NCI-H748 treated with DMSO at 0.1 percent for 48 hours (cell line): Measurements from ENCODE around the gene PRR23E.

Experiments
- DNase-seq: peaks from one replicate; lab custom pipeline; 2025; lab: John Stamatoyannopoulos, UW

The PRR23E gene

DNA sequence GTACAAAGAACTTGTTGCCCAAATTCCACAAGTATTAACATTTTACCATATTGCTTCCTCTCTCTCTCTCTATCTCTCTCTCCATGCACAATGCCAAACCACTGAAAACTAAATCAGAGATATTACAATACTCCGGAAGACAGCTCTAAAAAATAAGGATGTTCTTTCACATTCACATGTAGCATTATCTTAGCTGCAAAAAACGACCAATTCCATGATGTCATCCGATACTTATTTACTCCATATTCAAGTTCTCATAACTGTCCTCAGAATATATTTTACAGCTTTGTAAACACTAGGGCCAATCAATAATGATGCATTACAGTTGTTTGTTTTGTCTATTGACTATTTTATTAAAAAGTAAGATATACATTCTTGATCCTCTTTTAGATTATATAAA is 7.7 kb upstream of the PRR23E start:
- DNase-seq = no peak

DNA sequence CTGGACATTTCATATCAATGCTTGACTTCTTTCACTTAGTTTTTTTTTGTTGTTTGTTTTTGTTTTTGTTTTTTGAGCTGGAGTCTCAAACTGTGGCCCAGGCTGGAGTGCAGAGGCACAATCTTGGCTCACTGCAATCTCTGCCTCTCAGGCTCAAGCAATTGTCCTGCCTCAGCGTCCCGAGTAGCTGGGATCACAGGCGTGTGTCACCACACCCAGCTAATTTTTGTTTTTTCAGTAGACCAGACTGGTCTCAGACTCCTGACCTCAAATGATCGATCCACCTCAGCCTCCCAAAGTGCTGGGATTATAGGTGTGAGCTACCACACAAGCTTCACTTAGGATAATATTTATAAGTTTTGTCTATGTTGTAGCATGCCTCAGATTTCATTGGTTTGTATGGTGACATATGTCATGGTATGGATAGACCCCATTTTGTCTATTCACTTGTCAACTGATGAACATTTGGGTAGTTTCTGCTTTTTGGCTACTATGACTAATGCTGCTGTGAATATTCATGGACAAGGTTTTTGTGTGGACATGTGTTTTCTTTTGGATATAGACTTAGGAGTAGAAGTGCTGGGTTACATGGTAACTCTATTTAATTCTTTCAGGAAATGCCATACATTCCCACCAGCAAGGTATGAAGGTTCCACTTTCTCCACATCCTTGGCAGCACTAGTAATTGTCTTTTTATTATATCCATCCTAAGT is 6.8 kb upstream of the PRR23E start:
- no peak for DNase-seq

DNA sequence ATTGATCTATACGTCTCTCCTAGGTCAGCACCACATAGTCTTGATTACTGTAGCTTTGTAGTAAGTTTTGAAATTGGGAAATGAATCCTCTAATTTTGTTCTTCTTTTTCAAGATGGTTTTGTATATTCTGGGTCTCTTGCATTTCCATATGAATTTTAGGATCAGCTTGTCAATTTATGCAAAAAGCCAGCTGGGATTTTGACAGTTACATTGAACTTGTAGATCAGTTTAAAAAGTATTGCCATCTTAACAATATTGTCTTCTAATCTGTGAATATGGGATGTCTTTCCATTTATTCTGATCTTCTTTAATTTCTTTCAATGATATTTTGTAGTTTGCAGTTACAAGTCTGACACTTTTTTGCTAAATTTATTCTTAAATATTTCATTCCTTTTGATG is 5.6 kb upstream of the PRR23E start:
- DNase-seq = no peak

DNA sequence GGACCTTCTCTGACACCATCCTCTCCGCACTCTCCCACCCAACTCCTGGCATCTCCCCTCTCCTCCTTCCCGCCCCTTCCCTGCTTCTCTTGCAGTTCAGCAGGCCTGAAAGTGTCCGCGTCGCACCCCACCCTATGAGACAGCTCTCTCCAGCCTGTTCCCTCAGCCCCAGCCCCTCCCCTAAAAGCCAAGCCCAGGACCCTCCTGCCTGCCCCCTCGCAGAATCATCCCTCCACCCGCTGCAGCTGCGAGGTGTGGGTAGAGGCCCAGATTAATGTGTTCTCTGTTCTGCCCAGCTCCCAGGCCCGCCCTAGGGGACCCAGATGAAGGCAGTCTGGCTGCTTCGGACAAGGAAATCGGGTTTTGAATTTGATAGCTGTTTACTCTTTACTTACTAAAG is 410 bp downstream of the PRR23E start:
- DNase-seq = no peak

DNA sequence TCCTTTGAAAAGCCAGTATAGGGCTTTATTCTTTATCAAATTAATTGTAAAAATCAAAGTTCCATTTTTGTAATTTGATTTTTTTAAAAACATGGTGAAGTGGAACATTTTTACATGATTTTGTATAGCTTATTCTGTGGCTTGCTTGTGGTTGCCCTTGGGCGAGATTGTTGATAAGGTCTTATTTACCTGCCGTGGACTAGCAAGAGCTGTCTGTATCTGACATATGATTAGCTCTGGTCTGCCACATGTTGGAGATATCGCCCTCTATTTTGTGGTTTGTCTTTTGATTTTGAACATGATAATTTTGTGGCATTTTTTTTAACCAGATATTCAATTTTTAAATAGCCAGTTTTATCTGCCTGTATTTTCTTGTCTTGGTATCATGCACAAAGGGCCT is 844 bp downstream of the PRR23E start:
- DNase-seq = no peak

DNA sequence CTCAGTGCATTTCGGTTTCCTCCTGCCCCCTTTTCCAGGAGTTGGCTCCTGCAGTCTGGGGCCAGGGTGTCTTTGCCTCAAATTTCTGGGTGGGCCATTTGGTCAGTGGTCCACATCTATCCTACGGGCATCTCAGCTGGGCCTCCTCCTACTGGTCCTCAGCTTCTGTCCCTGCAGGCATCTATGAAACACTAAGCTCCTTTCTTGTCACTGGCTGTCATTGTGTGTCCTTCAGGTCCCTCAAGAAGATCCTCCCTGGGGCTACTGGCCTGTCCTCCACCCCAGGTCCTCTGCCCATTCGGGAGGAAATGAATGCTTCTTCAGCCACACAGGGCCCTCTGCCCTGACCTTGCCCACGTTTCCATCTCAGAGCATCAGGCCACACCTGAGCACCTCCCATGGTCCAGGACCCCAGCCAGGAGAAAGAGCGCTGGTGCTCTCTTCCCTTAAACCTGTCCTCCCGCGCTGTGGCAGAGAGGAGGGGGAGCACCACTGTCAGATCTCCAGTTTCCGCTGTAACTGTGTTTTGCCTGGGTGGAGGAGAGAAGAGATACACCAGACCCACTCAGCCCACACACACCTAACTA is 1.8 kb downstream of the PRR23E start:
- no peak for DNase-seq

DNA sequence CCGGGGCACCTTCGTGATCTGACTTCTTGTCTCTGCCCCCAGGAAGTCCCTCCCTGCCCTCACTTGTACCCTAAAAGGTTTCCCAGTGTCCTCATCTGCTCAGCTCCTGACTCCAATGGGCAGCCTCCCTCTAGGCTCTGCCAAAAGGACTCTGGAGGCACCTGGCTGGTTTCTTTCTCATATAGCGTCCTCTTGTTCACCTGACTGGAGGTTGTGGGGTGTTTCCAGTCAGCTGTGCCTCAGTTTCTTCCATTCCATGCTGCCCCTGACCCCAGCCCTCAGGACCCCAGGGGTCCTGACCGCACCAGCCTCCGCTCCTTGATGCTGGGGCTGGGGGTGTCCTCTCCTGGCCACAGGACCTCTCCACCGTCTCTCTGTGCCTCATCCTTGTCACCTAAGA is 2.5 kb downstream of the PRR23E start:
- no peak for DNase-seq

DNA sequence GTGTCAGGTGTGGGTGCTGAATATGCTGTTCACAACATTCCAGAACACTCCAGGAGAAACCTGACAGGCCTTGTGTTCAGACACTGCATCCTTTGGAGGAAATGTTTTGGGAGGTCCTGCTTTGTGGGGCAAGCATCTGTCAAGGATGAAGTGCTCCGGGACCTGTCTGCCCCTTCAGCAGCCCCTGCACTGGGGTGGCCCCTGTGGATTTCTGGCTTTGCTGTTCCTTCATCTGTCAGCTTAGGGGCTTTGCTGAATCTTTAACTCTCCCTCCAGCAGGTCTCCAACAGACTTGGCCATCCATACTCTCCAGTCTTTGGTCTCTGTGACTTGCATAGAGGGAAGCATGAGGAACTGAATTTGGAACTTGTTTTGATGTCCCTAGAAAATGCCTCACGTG is 3.1 kb downstream of the PRR23E start:
- no peak for DNase-seq

DNA sequence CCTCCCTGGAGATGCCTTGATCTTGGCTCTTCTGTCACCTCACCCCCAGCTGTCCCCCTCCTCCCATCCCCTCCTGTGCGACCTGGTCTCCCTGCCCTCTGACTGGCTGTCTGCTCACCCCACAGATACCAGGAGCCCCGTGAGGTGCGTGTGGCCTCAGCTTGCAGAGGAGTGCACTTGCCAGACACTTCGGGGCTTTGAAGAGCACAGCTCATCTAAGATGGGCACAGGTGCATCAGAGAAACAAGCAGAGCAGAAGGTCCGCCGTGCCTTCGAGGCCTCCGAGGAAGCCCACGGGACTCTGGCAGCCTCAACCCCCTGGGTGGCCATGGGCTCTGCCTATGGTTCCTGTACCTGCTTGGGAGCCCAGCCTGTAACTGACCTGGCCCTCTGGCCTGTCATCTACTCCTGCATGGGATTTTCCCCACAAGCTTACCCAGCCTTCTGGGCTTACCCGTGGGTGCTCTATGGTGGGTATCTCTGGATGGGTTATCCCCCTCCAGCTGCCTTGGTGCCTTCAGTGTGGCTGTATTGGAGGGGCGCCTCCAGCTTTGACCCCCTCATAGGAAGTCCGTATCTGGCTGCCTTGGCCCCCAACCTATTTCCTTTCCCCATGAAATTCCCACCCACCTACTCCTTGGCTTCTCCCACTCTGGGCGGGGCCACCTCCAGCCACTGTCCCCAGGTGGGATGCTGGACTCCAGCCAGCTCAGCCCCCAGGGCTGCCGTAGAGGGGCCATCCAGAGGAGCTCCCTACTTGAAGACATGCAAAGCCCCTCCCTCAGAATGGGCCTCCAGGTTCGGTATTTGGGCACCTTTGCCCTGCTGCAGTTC is 3.8 kb downstream of the PRR23E start:
- DNase-seq = no peak

DNA sequence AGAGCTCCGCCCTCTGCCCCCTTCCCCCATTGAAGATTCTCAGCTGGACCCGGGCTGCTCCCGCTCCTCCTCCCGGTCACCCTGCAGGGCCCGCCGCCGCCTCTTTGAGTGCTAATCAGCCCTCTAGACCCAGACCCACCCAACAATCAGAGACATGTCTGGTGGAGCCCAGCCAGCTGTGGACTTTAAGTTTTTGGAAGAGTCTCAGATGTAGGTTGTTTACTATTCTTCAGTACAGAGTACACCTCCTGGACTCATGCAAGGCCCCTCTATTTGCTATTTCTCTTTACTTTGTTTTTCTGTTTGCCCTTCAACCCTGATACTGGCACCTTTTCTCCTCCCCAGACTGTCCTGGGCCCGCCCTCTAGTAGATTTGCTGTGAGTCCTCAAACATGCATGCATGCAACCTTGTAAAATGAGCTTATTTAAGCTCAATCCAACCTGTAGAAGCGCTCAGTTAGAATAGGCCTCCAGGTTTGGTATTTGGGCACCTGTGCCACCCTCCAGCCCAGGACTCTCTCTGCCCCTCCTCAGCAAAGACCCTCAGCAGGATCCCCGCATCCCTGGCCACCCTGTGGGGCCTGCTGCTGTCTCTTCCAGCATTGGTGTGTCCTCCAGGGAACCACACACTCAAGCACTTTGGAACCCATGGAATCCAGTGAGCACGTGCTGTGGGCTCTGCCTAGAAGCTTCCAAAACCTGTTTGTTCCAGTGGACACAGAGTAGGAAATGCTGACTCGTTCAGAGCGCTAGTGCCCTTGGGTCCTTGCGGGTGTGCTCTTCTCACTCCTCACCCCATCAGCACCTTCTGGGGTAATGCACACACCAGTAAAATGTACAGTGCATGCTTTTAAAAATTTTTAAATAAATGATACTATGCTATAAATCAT is 4.6 kb downstream of the PRR23E start:
- no peak for DNase-seq

DNA sequence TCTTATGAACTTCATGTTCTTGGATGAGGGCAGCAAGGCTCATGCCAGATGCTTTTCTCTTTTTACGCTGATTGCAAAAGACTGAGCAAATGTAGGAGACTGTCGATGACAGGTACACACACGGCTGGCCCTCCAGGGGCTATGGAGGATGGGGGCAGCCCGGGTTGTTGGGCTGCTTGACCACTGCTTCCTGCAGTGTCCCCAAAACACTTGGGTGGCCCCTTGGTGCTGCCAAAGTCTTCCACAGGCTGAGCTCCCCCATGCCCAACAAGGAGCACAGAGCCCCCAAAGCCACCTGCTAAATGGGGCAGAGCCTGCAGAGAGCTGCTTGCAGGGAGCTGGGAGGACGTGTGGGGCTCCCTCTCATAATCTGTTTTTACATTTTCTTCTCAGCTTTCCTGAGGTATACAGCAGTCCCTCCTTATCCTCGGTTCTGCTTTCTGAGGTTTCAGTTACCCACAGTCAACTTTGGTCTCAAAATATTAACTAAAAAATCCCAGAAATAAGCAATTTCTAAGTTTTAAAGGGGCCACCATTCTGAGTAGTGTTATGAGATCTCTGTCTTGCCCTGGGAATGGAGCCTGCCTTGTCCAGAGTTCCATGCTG is 7.3 kb downstream of the PRR23E start:
- DNase-seq = no peak

DNA sequence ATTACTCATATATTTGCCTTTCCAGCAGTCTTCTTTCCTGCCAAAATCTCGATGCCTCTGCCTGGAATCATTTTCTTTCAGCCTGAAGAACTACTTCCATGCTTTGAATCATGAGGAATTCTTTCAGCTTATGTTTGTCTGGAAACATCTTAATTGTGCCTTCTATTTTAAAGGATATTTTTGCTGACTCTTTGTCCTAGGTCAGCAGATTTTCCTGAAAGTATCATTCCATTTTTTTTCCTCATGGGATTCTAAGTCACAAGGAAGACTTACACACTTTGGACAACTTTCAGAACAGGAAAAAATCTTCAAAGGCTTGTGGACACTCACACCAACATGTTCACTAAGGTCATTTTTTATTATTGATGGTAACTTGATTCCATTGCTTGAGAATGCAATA is 10.1 kb downstream of the PRR23E start:
- DNase-seq = no peak

DNA sequence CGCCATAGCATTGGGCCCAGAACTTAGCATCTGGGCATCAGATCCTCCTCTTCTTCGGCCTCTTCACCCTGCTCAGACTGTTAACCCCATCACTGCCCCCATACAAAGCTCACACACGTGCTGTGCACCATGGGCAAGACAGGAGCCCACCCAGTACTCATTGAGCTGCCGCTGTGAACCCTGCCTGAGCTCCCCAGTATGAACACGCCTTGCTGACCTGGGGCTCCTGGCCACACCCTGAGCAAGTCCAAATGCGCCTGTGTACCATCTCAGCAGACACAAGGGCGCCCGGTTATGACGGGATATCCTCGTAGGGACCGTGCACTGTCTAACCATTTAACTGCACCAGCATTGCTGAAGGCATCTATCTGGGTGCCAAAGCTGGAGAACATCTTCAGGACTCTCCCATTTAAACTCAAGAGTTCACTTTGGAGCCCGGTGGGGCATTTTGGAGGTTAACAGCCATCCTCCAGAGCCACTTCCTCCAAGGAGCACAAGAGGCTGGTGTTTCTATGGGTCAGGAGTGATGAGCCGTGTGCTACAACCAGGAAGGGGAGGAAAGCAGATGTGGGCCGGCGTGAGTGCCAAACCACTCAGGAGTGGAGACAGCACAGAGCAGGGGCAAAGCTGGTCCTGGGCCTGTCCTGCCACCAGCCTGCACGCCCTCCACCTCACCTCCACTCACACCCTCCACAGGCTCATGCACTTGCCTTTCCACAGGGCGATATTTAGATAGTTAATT is 12.1 kb downstream of the PRR23E start:
- no peak for DNase-seq

DNA sequence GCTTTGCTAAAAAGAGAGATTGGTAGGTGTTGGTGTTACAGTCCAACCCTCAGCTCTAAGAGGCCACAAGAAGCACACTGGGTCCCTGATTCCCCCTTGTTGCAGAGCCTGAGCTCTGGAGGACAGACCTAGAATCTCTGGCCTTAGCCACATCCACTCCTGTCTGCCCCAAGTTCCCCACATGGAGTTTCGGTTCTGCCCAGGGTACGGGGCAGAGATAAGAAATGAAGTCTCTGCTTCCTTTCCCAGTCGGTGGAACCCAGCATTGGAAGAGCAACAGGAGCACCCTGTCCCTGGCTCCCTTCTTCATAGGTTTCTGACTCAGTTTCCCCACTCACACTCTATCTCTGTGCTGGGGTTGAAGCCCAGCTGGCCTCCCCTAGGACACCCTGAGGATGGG is 13.2 kb downstream of the PRR23E start:
- no peak for DNase-seq

DNA sequence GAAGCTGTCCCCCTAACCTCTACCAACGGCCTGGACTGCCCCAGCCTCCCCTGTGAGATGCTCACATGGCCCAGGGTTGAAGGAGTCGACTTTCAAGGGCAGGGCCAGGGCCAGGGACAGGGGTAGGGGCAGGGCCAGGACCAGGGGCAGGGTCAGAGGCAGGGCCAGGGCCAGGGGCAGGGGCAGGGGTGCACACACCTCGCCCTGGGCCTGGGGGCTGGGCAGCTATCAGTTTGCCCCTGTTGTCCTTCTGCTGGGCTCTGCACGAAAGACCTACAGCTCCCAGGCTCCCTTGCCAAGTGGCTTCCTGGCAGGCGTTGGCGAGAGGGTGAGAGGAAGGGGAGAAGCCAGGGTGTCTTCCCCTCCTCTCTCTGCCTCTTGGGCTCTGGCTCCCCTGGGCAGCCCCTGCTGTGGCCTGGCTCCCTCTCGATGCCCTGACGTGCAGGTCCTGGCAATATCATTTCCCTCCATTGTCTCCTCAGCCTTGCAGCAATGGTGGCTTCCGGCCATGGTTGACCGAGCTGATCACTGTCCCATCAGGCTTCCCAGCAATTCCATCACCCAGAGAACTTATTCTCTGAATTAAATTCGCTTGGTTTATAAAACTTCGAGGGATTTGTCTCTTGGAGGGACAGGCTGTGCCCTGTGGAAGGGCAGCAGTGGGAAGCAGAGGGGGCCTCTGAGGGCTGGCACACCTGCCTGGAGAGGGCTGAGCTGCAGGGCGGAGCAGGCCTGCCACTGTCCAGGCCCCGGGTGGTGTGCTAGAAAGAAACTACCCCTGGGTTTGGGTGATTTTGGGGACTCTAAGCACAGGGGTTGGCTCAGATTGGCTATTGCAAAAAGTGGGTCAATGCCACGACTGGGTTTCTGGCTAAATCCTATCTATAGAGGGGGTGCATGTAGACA is 13.9 kb downstream of the PRR23E start:
- no peak for DNase-seq

DNA sequence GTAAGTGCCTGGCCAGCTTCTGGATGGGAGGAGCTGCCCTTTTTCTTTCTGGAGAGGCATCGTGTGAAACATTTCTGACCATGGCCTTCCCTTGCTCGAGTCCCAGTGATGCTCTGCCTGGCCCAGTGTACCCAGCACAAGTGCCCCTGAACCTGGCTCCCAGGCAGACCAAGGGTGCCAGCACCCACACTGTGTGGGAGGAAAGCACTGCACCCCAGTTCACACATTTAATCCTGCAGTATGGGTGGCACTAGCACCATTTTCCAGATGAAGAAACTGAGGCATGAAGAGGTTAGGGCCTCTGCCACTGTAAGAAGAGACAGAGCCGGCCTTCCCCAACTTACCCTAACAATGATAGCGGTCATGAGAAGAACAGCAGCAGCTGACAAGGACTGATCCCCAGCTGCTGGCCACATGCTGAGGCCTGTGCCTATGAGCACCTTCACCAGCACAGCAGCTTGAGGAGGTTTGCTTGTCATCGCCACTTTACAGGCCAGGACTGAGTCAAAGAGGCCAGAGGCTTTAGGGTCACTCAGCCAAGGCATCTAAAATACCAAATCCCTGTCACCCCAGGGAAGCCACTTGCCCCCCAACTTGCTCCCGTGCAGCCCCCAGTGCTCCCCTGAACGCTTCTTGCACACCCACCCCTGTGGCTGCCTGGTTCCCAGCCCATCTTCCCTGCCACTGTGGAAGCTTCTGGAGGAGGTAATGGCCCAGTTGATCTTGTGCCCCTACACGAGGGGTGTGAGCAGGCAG is 15.0 kb downstream of the PRR23E start:
- no peak for DNase-seq

DNA sequence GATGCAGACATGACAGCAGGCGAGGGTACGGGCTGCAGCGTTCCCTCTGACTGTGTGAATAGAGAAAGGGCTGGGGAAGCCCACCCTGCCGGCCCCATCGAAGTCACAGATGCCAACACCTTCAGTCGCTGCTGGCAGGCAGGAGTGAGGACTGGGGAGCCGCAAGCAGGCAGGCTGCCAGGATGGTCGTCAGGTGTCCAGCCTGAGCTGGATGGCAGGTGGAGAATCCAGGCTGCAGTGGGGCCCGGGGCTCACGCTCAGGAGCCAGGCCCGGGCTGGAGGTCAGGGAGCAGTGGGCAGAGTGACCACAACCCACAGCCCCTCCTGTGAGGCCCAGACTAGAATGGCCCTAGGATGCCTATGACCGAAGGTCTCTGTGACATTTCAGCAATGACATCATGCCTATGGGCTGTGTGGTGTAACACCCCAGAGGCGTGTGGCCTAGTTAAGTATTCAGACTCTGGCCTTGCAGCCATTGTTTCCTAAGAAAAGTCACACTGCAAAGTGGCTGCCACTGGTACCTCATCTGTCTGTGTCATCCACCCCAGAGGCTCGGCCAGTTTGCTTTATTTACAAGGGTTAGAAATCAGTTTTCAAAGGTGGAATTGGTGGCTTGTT is 15.7 kb downstream of the PRR23E start:
- no peak for DNase-seq

DNA sequence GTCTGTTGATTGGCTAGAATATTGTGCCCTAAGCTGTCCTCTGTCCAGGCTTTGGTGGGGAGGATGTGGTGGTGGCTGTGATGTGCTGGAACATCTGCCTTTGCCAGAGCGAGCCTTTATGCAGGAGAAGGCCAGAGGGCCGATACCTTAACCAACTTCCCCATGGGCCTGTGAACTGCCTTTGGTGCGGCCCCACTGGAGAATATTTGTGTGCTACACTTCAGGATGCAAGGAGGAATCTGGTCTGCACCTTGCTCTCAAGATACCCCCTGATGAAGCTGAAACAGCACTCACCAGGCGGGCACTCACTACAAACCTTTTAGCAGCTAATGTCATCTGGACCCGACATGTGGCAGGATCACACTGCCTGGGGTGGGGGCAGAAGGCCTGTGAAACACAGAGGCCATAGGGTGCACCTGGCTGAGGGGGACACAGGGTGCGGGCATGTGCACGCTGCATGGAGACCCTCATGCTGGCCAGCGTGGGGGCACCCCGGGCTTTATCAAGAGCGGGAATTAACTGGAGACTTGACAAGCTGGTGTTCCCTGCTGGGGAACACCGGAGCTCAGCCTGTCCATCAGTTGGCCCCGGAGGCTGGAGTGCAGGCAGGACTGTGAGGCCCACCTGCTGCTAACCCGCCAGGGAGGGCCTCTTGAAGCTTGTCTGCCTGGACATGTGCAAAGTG is 16.4 kb downstream of the PRR23E start:
- no peak for DNase-seq
